MCF 10A (cell line): ENCODE measurements around the gene LRTM2. TPM values are rescaled to one million over a fixed set of nuclear protein-coding genes. Genes with fewer than 3 reads are reported as not detected.

Source experiments
- BruUV-seq: library from RNA; stranded (reverse); fragments of 400-500 nt; replicated peaks from 2 replicates; lab custom pipeline; 2021; lab: Mats Ljungman, UMichigan
- CTCF ChIA-PET: fragments of 300-600 bp; sonication (Branson Sonifier 250); formaldehyde crosslinking; extraction: SDS; loops from one replicate; lab custom pipeline; 2021; ENCODE audit warnings: antibody characterized with exemption, inconsistent platforms; lab: Yijun Ruan, JAX
- POLR2A ChIA-PET: fragments of 300-600, 350-650 bp; sonication (Branson Sonifier 250); formaldehyde crosslinking; extraction: SDS; loops from one replicate; lab custom pipeline; 2020; ENCODE audit warnings: antibody characterized with exemption, inconsistent platforms; lab: Yijun Ruan, JAX
- DNase-seq: peaks from one replicate; pipeline ENCODE4 v3.0.0-alpha.2; 2018; ENCODE audit not compliant: unreplicated experiment
- H3K27ac Mint-ChIP-seq: one replicate; pipeline ENCODE4 v1.8.0; 2022; ENCODE audit warnings: mild to moderate bottlenecking, low read depth, mixed read lengths; ENCODE audit not compliant: unreplicated experiment
- H3K27me3 Mint-ChIP-seq: one replicate; pipeline ENCODE4 v1.8.0; 2022; ENCODE audit warnings: mixed read lengths; ENCODE audit not compliant: insufficient read depth, unreplicated experiment
- H3K36me3 Mint-ChIP-seq: one replicate; pipeline ENCODE4 v1.8.0; 2022; ENCODE audit warnings: mild to moderate bottlenecking, moderate library complexity, mixed read lengths; ENCODE audit not compliant: insufficient read depth, unreplicated experiment
- H3K4me1 Mint-ChIP-seq: one replicate; pipeline ENCODE4 v1.8.0; 2022; ENCODE audit warnings: mixed read lengths; ENCODE audit not compliant: insufficient read depth, unreplicated experiment
- H3K4me3 Mint-ChIP-seq: one replicate; pipeline ENCODE4 v1.8.0; 2022; ENCODE audit warnings: mild to moderate bottlenecking, moderate library complexity, mixed read lengths; ENCODE audit not compliant: unreplicated experiment
- H3K9me3 Mint-ChIP-seq: one replicate; pipeline ENCODE4 v1.8.0; 2022; ENCODE audit warnings: mixed read lengths; ENCODE audit not compliant: unreplicated experiment
- CTCF ChIP-seq: fragments of 200-600 bp; IDR thresholded peaks from one replicate; pipeline ENCODE4 v1.8.0; 2022; ENCODE audit warnings: antibody characterized with exemption, mild to moderate bottlenecking; ENCODE audit not compliant: unreplicated experiment
- intact Hi-C: fragments of 100-400 bp; cut with micrococcal nuclease; formaldehyde crosslinking; loops from 2 replicates; pipeline ENCODE4 v1.14.1; 2022
- total RNA-seq: library from RNA; stranded (reverse); gene quantifications from 2 replicates; pipeline ENCODE4 v1.2.3, GENCODE V29; 2022

Gene LRTM2
- total RNA-seq, 1 experiment from 2014 or later, result not detected

- Mint-ChIP-seq H3K4me1 (no peaks in the 10 kb centered on the region), H3K27me3 (peaks cover 43% of the 10 kb centered on the region), H3K27ac (no peak overlapping the region), H3K36me3 (no peaks in the 10 kb centered on the region), H3K4me3 (no peak overlapping the region), H3K9me3 (no peaks in the 10 kb centered on the region)
- intact Hi-C loops, result no loop called here
- no peak for TF ChIP-seq CTCF
- ChIA-PET CTCF (interaction anchor here (1.0 kb wide), 1 partner anchor 12 kb away, joined by 4 read pairs; no protein-coding TSS in a partner anchor), POLR2A (no interaction called here)
- DNase-seq, result no peak
- no TSS peak for BruUV-seq
Measured at GRCh38 chr12:1825382-1826102, 5.2 kb downstream of the LRTM2 start.

GRCh38 chr12:1826401-1826800, 6.0 kb downstream of the LRTM2 start:
- Mint-ChIP-seq H3K4me1 (no peaks in the 10 kb centered on the region), H3K4me3 (no peak overlapping the region), H3K27ac (no peak overlapping the region), H3K36me3 (peaks cover 5% of the 10 kb centered on the region), H3K9me3 (no peaks in the 10 kb centered on the region), H3K27me3 (peaks cover 43% of the 10 kb centered on the region)
- ChIA-PET CTCF (no interaction called here), POLR2A (no interaction called here)
- DNase-seq, result no peak
- no peak for TF ChIP-seq CTCF
- intact Hi-C loops, result no loop called here
- no TSS peak for BruUV-seq

GRCh38 chr12:1826867-1827705, 6.7 kb downstream of the LRTM2 start:
- POLR2A ChIA-PET, result no interaction called here
- Mint-ChIP-seq H3K4me3 (no peak overlapping the region), H3K27ac (no peak overlapping the region), H3K27me3 (peaks cover 43% of the 10 kb centered on the region), H3K4me1 (no peaks in the 10 kb centered on the region), H3K9me3 (no peaks in the 10 kb centered on the region), H3K36me3 (peaks cover 5% of the 10 kb centered on the region)
- no peak for TF ChIP-seq CTCF
- no peak for DNase-seq
- CTCF ChIA-PET, result no interaction called here
- BruUV-seq, result no TSS peak
- intact Hi-C loops, result no loop called here
